Activated naive CD4-positive, alpha-beta T cell treated with anti-CD3 and anti-CD28 coated beads for 36 hours (primary cell): ENCODE data around the gene WDR93. TPM values are rescaled to one million over a fixed set of nuclear protein-coding genes. Genes with fewer than 3 reads are reported as not detected.

Experiments used
- CTCF ChIA-PET: fragments of 350-600 bp; sonication (Branson Sonifier 250); formaldehyde crosslinking; loops from one replicate; lab custom pipeline; 2021; ENCODE audit warnings: antibody characterized with exemption; lab: Charles Lee
- DNase-seq: peaks from one replicate; pipeline ENCODE4 v3.0.0-alpha.2; 2020
- H3K27ac Mint-ChIP-seq: one replicate; pipeline ENCODE4 v1.8.0; 2021; ENCODE audit warnings: mild to moderate bottlenecking, mixed read lengths
- H3K27me3 Mint-ChIP-seq: one replicate; pipeline ENCODE4 v1.8.0; 2021; ENCODE audit warnings: low read depth, mixed read lengths
- H3K36me3 Mint-ChIP-seq: one replicate; pipeline ENCODE4 v1.8.0; 2021; ENCODE audit warnings: low read depth, mixed read lengths
- H3K4me1 Mint-ChIP-seq: one replicate; pipeline ENCODE4 v1.8.0; 2021; ENCODE audit warnings: low read depth, mixed read lengths
- H3K4me3 Mint-ChIP-seq: one replicate; pipeline ENCODE4 v1.8.0; 2021; ENCODE audit warnings: mild to moderate bottlenecking, moderate library complexity, mixed read lengths
- H3K9me3 Mint-ChIP-seq: one replicate; pipeline ENCODE4 v1.8.0; 2021; ENCODE audit warnings: mixed read lengths
- intact Hi-C: fragments of 100-400 bp; cut with micrococcal nuclease; formaldehyde crosslinking; loops from one replicate; pipeline ENCODE4 v1.15.1; 2023
- total RNA-seq, 2 experiments: library from RNA; stranded (reverse); gene quantifications; one replicate each; pipeline ENCODE4 v1.2.3, GENCODE V29; 2021

WDR93 gene
- total RNA-seq, 2 experiments from 2014 or later, result not detected

- intact Hi-C loops, result no loop called here
- Mint-ChIP-seq H3K4me1 (peaks cover 10% of the 10 kb centered on the region), H3K4me3 (no peak overlapping the region), H3K9me3 (no peaks in the 10 kb centered on the region), H3K27me3 (peaks cover 32% of the 10 kb centered on the region), H3K27ac (no peak overlapping the region), H3K36me3 (peaks cover 5% of the 10 kb centered on the region)
- DNase-seq, result no peak
- CTCF ChIA-PET, result no interaction called here
Observed at GRCh38 chr15:89653578-89653977, 37.0 kb upstream of the WDR93 start.

DNA sequence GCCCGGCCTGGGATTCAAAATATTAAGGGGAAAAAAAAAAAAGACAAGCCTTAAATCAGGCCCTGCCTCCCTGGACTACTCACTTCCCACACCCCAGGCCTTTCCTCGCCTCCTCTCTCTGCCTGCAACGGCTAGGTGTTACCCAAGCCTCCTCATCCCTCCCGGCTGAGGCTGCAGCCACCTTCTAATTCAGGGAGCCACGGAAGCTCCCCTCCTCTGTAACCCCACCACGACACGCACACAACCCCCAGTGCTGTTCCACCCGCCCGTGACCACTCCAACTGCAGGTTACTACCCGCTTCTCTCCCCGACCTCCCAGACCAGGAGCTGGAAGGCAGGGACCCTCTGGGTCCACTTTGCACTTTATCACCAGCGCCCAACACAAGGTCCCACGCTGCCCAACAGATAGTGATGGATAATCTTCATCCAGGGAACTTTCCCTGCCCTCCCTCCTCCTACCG lies 36.3 kb upstream of the WDR93 start:
- H3K4me3 Mint-ChIP-seq, result peak overlapping the region; percentile 66
- H3K27ac Mint-ChIP-seq, result no peak overlapping the region
- CTCF ChIA-PET, result no interaction called here
- peaks cover 10% of the 10 kb centered on the region for H3K4me1 Mint-ChIP-seq
- no peaks in the 10 kb centered on the region for H3K9me3 Mint-ChIP-seq
- intact Hi-C loops, result no loop called here
- DNase-seq, result no peak
- H3K27me3 Mint-ChIP-seq, result peaks cover 32% of the 10 kb centered on the region
- peaks cover 5% of the 10 kb centered on the region for H3K36me3 Mint-ChIP-seq

- Mint-ChIP-seq H3K27ac (no peak within 1 kb of the TSS), H3K4me3 (peak within 1 kb of the TSS; percentile 66), H3K27me3 (peaks cover 36% of the 10 kb centered on the region), H3K9me3 (no peaks in the 10 kb centered on the region), H3K4me1 (peaks cover 10% of the 10 kb centered on the region), H3K36me3 (peaks cover 5% of the 10 kb centered on the region)
- intact Hi-C loops, result no loop called here
- peak; percentile 30 for DNase-seq
- CTCF ChIA-PET, result no interaction called here
Observed at GRCh38 chr15:89654847-89655805, 35.5 kb upstream of the WDR93 start, which contains the start of gene KIF7. TSS of gene KIF7 (minus strand) at chr15:89655467. CDS start at chr15:89652930, 2,537 bp downstream.

GRCh38 chr15:89656116-89656815 lies 34.3 kb upstream of the WDR93 start:
- intact Hi-C loops, result no loop called here
- no peaks in the 10 kb centered on the region for H3K9me3 Mint-ChIP-seq
- peaks cover 38% of the 10 kb centered on the region for H3K27me3 Mint-ChIP-seq
- DNase-seq, result no peak
- H3K4me1 Mint-ChIP-seq, result peaks cover 10% of the 10 kb centered on the region
- CTCF ChIA-PET, result interaction anchor here (0.9 to 3.2 kb wide), 2 partner anchors 10 to 28 kb away, joined by 3 to 14 read pairs; no protein-coding TSS in a partner anchor
- H3K36me3 Mint-ChIP-seq, result peaks cover 5% of the 10 kb centered on the region
- H3K4me3 Mint-ChIP-seq, result peak overlapping the region; percentile 61
- no peak overlapping the region for H3K27ac Mint-ChIP-seq

DNA sequence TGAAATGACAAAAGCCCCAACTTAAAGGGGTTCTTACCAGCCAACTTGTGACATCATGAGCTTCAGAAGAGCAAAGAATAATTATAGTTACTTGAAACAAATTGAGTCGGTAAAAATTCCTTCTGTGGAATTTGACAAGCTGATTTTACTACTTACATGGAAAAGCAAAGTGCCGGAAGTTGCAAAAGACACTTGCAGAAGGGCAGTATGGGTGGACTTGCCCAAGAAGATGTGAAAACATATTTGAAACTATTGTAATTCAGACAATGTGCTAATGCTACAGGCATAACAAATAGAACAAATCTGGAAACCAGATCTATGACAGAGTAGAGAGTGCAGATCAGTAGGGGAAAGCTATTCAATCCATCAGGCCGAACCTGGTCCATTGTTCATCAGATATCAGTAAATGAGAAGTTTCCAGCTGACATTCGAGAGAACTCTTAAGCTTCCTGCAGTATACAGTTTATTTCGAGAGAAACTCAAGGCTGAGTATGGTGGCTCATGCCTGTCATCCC lies 32.9 kb upstream of the WDR93 start:
- intact Hi-C loops, result no loop called here
- no peaks in the 10 kb centered on the region for H3K9me3 Mint-ChIP-seq
- no peak overlapping the region for H3K27ac Mint-ChIP-seq
- CTCF ChIA-PET, result interaction anchor here (3.2 kb wide), 1 partner anchor 11 kb away, joined by 14 read pairs; no protein-coding TSS in a partner anchor
- H3K4me1 Mint-ChIP-seq, result peaks cover 10% of the 10 kb centered on the region
- H3K36me3 Mint-ChIP-seq, result peaks cover 5% of the 10 kb centered on the region
- H3K27me3 Mint-ChIP-seq, result peaks cover 39% of the 10 kb centered on the region
- DNase-seq, result no peak
- H3K4me3 Mint-ChIP-seq, result no peak overlapping the region

DNA sequence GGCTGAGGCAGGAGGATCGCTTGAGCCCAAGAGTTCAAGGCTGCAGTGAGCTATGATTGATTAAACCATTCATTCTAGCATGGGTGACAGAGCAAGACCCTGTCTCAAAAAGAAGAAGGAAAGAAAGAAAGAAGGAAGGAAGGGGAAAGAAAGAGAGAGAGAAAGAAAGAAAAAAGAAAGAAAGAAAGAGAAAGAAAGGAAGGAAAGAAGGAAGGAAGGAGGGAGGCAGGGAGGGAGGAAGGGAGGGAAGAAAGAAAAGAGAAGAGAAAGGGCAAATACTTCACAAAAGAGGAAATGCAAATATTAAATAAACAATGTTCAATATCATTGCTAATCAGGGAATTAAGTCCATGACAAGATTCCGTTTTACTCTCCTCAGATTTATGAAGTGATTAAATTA lies 31.3 kb upstream of the WDR93 start:
- H3K27me3 Mint-ChIP-seq, result peaks cover 32% of the 10 kb centered on the region
- intact Hi-C loops, result no loop called here

GRCh38 chr15:89660556-89660955 lies 30.1 kb upstream of the WDR93 start:
- Mint-ChIP-seq H3K27me3 (peaks cover 31% of the 10 kb centered on the region), H3K36me3 (no peaks in the 10 kb centered on the region), H3K4me1 (peaks cover 3% of the 10 kb centered on the region)

More for the DNA sequence above, 31.3 kb upstream of the WDR93 start:
- Mint-ChIP-seq H3K4me1 (peaks cover 9% of the 10 kb centered on the region), H3K36me3 (peaks cover 4% of the 10 kb centered on the region), H3K4me3 (no peak overlapping the region), H3K9me3 (no peaks in the 10 kb centered on the region), H3K27ac (no peak overlapping the region)
- DNase-seq, result no peak
- CTCF ChIA-PET, result interaction anchor here (3.2 kb wide), 1 partner anchor 13 kb away, joined by 14 read pairs; no protein-coding TSS in a partner anchor

DNA sequence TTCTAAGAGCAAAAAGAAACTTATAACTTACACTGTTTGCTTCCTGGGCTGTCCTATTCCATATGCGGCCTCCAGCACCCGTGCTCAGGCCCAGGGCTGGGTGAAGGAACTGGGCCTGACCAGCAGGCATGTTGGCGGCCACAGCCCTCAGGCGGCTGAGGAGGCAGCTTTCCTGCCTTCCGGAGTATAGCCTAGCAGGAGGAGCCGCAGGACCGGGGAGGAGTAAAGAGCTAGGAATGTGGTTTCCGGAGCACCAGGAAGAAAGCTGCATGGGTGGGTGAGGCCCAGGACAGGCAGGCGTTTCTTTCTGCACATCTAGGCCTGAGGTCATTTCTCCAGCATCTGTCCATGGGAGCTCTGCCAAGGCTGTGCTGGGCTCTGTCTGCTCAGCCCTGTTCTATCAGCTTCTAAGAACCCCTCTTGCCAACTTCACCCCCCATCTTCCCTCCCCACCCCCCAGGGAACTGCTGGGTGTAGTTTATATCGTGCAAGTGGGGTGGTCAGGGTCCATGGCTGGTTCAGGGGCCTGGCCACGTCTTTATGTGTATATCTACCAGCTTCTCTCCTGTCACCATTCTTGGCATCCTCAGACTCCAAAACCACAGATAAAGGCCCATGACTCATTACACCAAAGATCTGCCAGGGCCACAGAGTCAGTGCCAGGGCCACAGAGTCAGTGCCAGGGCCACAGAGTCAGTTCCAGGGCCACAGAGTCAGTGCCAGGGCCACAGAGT lies 27.6 kb upstream of the WDR93 start:
- Mint-ChIP-seq H3K9me3 (no peaks in the 10 kb centered on the region), H3K27ac (no peak overlapping the region), H3K36me3 (no peaks in the 10 kb centered on the region)

More at GRCh38 chr15:89660556-89660955, 30.1 kb upstream of the WDR93 start:
- H3K4me3 Mint-ChIP-seq, result no peak overlapping the region
- no peak for DNase-seq
- no peaks in the 10 kb centered on the region for H3K9me3 Mint-ChIP-seq
- CTCF ChIA-PET, result no interaction called here
- intact Hi-C loops, result no loop called here
- H3K27ac Mint-ChIP-seq, result no peak overlapping the region

DNA sequence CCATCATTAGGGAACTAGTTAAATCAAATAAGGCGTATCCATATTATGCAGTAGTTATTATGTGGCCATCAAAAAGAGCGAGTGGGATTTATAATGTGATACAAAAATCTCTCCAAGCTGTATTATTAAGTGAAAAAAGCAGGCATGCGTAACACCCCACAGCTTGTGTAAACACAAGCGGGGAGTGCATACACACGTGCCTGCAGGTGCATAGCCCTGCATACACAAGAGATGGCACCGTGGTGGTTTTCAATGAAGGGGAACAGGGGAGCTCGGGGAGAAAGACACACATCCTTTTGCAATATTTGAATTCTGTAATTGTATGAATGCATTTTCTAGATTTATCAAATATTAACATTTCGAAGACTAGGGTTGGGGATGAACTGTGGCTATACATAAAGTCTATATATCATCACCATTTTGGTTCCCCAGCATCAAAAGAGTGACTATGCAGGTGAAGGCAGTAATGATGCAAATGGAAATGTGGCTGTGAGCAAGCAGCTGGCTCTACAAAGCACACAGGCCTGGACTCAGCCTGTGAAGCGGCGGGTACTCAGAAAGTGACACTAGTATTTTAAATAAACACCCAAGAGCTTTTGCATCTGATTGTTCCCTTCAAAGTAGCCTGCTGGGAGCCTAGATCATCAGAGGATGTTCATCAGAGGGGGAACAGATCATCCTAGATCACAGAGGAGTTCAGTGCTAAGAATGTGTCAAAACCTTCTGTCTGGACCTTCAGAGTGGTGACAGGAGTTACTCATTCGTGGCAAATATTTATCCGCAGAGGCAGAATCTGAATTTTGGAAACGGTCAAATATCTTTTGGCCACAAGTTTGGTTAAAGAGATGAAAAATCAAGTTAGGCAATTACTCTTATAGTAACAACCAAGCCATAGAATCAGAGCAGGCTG lies 25.9 kb upstream of the WDR93 start:
- Mint-ChIP-seq H3K9me3 (no peaks in the 10 kb centered on the region), H3K4me3 (no peak overlapping the region), H3K4me1 (no peaks in the 10 kb centered on the region), H3K27me3 (peaks cover 22% of the 10 kb centered on the region), H3K27ac (no peak overlapping the region), H3K36me3 (no peaks in the 10 kb centered on the region)
- DNase-seq, result no peak
- CTCF ChIA-PET, result interaction anchor here (1.1 kb wide), 1 partner anchor 17 kb away, joined by 3 read pairs; no protein-coding TSS in a partner anchor
- intact Hi-C loops, result no loop called here

More for the DNA sequence above, 27.6 kb upstream of the WDR93 start:
- DNase-seq, result no peak
- Mint-ChIP-seq H3K4me1 (no peaks in the 10 kb centered on the region), H3K4me3 (no peak overlapping the region), H3K27me3 (peaks cover 24% of the 10 kb centered on the region)
- CTCF ChIA-PET, result interaction anchor here (1.6 kb wide), 1 partner anchor 16 kb away, joined by 5 read pairs; no protein-coding TSS in a partner anchor
- intact Hi-C loops, result no loop called here

- H3K27me3 Mint-ChIP-seq, result peaks cover 21% of the 10 kb centered on the region
- H3K36me3 Mint-ChIP-seq, result no peaks in the 10 kb centered on the region
- no peak overlapping the region for H3K27ac Mint-ChIP-seq
- no peak for DNase-seq
- intact Hi-C loops, result no loop called here
- H3K4me3 Mint-ChIP-seq, result no peak overlapping the region
- H3K9me3 Mint-ChIP-seq, result no peaks in the 10 kb centered on the region
- no peaks in the 10 kb centered on the region for H3K4me1 Mint-ChIP-seq
- CTCF ChIA-PET, result no interaction called here
Observed at GRCh38 chr15:89665449-89666181, 25.0 kb upstream of the WDR93 start.
